ENCODE measurements around the gene TAS2R20. TPM values are rescaled to one million over a fixed set of nuclear protein-coding genes. Genes with fewer than 3 reads are reported as not detected.

The TAS2R20 gene, protein sequence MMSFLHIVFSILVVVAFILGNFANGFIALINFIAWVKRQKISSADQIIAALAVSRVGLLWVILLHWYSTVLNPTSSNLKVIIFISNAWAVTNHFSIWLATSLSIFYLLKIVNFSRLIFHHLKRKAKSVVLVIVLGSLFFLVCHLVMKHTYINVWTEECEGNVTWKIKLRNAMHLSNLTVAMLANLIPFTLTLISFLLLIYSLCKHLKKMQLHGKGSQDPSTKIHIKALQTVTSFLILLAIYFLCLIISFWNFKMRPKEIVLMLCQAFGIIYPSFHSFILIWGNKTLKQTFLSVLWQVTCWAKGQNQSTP
- total RNA-seq (2022; extraction: Qiagen RNA extraction) = 0.06 TPM in 1 of 5 replicates, not detected in the others

DNA sequence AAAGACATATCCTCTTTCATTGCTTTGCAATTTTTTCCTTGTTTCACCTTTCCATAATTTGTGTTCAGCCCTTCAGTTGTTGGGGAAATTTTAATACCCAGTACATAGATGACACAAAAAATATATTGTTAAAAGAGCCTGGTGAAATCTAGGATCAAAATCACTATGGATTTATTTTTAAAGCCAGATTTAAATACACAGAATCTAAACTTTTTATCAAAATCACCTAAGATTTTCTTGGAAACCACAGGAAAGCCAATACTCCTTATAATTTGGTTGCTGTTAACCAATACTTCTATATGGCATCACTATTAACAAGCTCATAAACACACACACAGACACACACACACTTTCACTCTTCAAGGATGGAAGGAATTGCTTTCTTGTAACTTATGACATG lies at the start of gene TAS2R20:
Gene TAS2R20, minus strand, starts transcription at position 101 of the 400 bp plus-strand sequence. CDS start 429 bp downstream, outside the sequence.

DNA sequence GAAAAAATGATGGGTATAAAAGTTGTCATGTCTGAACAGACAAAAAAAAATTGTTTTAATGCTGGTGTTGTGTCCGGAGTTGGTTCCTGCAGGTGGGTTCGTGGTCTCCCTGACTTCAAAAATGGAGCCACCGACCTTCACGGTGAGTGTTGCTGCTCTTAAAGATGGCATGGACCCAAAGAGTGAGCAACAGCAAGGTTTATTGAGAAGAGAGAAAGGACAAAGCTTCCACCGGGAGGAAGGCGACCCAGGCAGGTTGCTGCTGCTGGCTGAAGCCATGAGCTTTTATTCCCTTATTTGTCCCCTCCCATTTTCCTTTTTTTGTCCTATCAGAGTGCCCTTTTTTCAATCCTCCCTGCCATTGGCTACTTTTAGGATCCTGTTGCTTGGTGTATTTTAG lies 33.2 kb upstream of the TAS2R20 start, which contains the start of gene TAS2R31:
Gene TAS2R31, minus strand, starts transcription at position 101 of the 400 bp plus-strand sequence. Its CDS starts 72 bp downstream, at position 29.

DNA sequence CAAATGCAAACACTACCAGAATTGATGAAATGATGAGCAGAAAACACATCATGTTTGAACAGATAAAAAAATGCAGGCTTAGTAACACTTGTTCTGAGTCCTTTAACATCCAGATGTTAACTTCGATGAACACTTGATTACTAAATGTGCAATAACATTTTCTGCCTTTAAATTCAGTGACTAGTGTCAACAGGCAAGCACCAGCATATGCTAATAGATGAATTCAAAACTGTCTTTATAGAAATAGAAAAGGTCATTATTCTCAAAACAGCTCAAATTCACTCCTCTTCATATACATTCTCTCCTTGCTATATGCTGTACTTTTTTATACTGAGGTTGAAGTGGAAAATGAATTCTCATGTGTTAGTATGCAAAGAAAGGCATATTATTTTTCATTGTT lies 24.4 kb upstream of the TAS2R20 start, which contains the start of gene TAS2R19:
Gene TAS2R19, minus strand, starts transcription at position 101 of the 400 bp plus-strand sequence. Its CDS starts 49 bp downstream, at position 52.

DNA sequence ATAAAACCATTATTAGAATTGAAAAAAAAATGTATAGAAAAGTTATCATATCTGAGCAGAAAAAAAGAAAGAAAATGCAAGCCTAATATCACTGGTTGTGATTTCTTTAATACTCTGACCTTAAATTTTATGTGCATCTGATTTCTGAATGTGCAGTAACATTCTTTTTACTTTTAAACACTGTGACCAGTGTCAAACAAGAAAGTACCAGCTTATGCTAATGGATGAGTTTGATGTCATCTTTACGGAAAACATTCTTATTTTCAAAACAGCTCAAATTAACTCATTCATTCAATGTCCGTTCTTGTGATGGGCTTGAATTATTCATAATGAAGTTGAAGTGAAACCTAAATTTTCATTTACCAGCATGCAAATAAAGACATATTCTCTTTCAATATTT lies 11.3 kb downstream of the TAS2R20 start, which contains the start of gene TAS2R50:
Gene TAS2R50, minus strand, starts transcription at position 101 of the 400 bp plus-strand sequence. Its CDS starts 52 bp downstream, at position 49.

Other genes starting within 250 kb of the TAS2R20 start
- gene TAS2R7, start 195.7 kb downstream of the TAS2R20 start, total RNA-seq (2022; extraction: Qiagen RNA extraction) = not detected in 5 replicates
- not detected in 5 replicates for gene TAS2R8, start 191.0 kb downstream of the TAS2R20 start, total RNA-seq (2022; extraction: Qiagen RNA extraction)
- gene TAS2R9, start 188.1 kb downstream of the TAS2R20 start, total RNA-seq (2022; extraction: Qiagen RNA extraction) = not detected in 5 replicates
- 0.06 to 0.09 TPM in 2 of 5 replicates, not detected in the others for gene TAS2R10, start 171.9 kb downstream of the TAS2R20 start, total RNA-seq (2022; extraction: Qiagen RNA extraction)
- gene PRR4, start 148.8 kb downstream of the TAS2R20 start, total RNA-seq (2022; extraction: Qiagen RNA extraction) = 0.80 to 3.2 TPM (median 2.3 TPM) in 5 replicates
- gene PRH1, start 114.0 kb downstream of the TAS2R20 start, total RNA-seq (2022; extraction: Qiagen RNA extraction) = 2.3 to 4.6 TPM (median 2.4 TPM) in 5 replicates
- 0.03 TPM in 1 of 5 replicates, not detected in the others for gene TAS2R13, start 88.7 kb downstream of the TAS2R20 start, total RNA-seq (2022; extraction: Qiagen RNA extraction)
- gene PRH2, start 69.1 kb downstream of the TAS2R20 start, total RNA-seq (2022; extraction: Qiagen RNA extraction) = 0.23 to 0.48 TPM (median 0.43 TPM) in 3 of 5 replicates, not detected in the others
- gene TAS2R14, start 59.0 kb downstream of the TAS2R20 start, total RNA-seq (2022; extraction: Qiagen RNA extraction) = 0.44 to 0.81 TPM (median 0.78 TPM) in 5 replicates
- gene TAS2R50, start 11.4 kb downstream of the TAS2R20 start, total RNA-seq (2022; extraction: Qiagen RNA extraction) = not detected in 5 replicates
- 0.15 TPM in 1 of 5 replicates, not detected in the others for gene TAS2R19, start 24.3 kb upstream of the TAS2R20 start, total RNA-seq (2022; extraction: Qiagen RNA extraction)
- 0.16 to 0.28 TPM (median 0.17 TPM) in 5 replicates for gene TAS2R31, start 33.1 kb upstream of the TAS2R20 start, total RNA-seq (2022; extraction: Qiagen RNA extraction)
- not detected in 5 replicates for gene TAS2R46, start 64.0 kb upstream of the TAS2R20 start, total RNA-seq (2022; extraction: Qiagen RNA extraction)
- gene TAS2R43, start 94.0 kb upstream of the TAS2R20 start, total RNA-seq (2022; extraction: Qiagen RNA extraction) = not detected in 5 replicates
- 0.03 TPM in 1 of 5 replicates, not detected in the others for gene TAS2R30, start 136.3 kb upstream of the TAS2R20 start, total RNA-seq (2022; extraction: Qiagen RNA extraction)
- gene SMIM10L1, start 172.9 kb upstream of the TAS2R20 start, total RNA-seq (2022; extraction: Qiagen RNA extraction) = 8.0 to 8.5 TPM (median 8.2 TPM) in 5 replicates
- gene TAS2R42, start 188.6 kb upstream of the TAS2R20 start, total RNA-seq (2022; extraction: Qiagen RNA extraction) = not detected in 5 replicates